Muscle layer of colon (tissue), 2 donors: ENCODE results near the gene LMF2.

Experiments used
- H3K27ac ChIP-seq: one replicate; pipeline ENCODE4 v1.7.0; 2013; ENCODE audit warnings: low read depth, mild to moderate bottlenecking, low read length, moderate library complexity
- H3K27me3 ChIP-seq, 2 donors: one replicate each; pipeline ENCODE4 v1.7.0; 2013; ENCODE audit warnings: low read length in 2 of 2, mild to moderate bottlenecking in 2 of 2; ENCODE audit not compliant: insufficient read depth in 2 of 2, control insufficient read depth in 1 of 2
- H3K36me3 ChIP-seq: one replicate; pipeline ENCODE4 v1.7.0; 2013; ENCODE audit warnings: mild to moderate bottlenecking, low read length; ENCODE audit not compliant: insufficient read depth
- H3K4me1 ChIP-seq: one replicate; pipeline ENCODE4 v1.7.0; 2013; ENCODE audit warnings: mild to moderate bottlenecking, low read length; ENCODE audit not compliant: insufficient read depth
- H3K4me3 ChIP-seq, 2 donors: one replicate each; pipeline ENCODE4 v1.7.0; 2013; ENCODE audit warnings: low read length in 2 of 2, low read depth in 1 of 2, mild to moderate bottlenecking in 1 of 2, moderate library complexity in 1 of 2
- H3K9ac ChIP-seq: one replicate; pipeline ENCODE4 v1.7.0; 2013; ENCODE audit warnings: low read length
- H3K9me3 ChIP-seq: one replicate; pipeline ENCODE4 v1.7.0; 2013; ENCODE audit warnings: mild to moderate bottlenecking, low read length
- donor health status: abdominal sarcoma.
- donor health status: Adenocarcinoma of cecum.

LMF2 gene

GRCh38 chr22:50532824-50533796, 25.6 kb upstream of the LMF2 start:
- Histone ChIP-seq H3K9ac (no peak overlapping the region), H3K36me3 (no peaks in the 10 kb centered on the region), H3K27me3 (peaks cover 21 to 81% of the 10 kb centered on the region in 2 donors), H3K27ac (no peak overlapping the region), H3K4me3 (no peak overlapping the region), H3K4me1 (peaks cover 12% of the 10 kb centered on the region), H3K9me3 (no peaks in the 10 kb centered on the region)

- Histone ChIP-seq H3K9ac (no peak overlapping the region), H3K27me3 (peaks cover 21 to 73% of the 10 kb centered on the region in 2 donors)
Measured at GRCh38 chr22:50531962-50532674, 24.6 kb upstream of the LMF2 start.

DNA sequence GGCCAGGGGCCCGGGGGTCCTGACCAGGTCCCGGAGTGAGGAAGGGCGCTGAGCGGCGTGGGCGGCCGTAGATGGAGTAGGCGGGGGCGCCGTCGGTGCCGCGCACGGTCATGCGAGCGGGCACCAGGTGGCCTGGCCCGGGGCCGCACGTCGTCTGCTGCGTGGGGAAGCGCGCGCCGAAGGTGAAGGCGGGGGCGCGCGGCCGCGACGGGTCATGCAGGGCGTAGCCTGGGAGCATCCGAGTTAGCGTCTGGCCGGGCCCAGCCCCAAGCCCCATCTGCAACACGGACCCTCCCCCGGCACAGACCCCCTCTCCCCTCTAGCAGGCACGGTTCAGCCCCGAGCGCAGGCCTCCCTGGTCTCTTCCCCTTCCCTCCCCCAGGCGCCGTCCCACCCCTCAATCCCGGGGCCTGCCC, 24.1 kb upstream of the LMF2 start:
- Histone ChIP-seq H3K4me1 (peaks cover 12% of the 10 kb centered on the region), H3K36me3 (no peaks in the 10 kb centered on the region), H3K9me3 (no peaks in the 10 kb centered on the region), H3K4me3 (peak overlapping the region; percentile 53 to 57), H3K27ac (peak overlapping the region; percentile 64), H3K9ac (no peak overlapping the region), H3K27me3 (peaks cover 21 to 70% of the 10 kb centered on the region in 2 donors)

More at GRCh38 chr22:50531962-50532674, 24.6 kb upstream of the LMF2 start:
- H3K27ac ChIP-seq, result peak overlapping the region; percentile 64
- peaks cover 12% of the 10 kb centered on the region for H3K4me1 ChIP-seq
- H3K4me3 ChIP-seq, result peak overlapping the region; percentile 53 to 57
- H3K36me3 ChIP-seq, result no peaks in the 10 kb centered on the region
- no peaks in the 10 kb centered on the region for H3K9me3 ChIP-seq

- Histone ChIP-seq H3K27me3 (peaks cover 21 to 64% of the 10 kb centered on the region in 2 donors), H3K27ac (peak overlapping the region; percentile 64), H3K9me3 (no peaks in the 10 kb centered on the region), H3K4me1 (peaks cover 12% of the 10 kb centered on the region), H3K4me3 (peak overlapping the region; percentile 53 to 57), H3K9ac (no peak overlapping the region), H3K36me3 (no peaks in the 10 kb centered on the region)
Measured at GRCh38 chr22:50530877-50531545, 23.5 kb upstream of the LMF2 start.

DNA sequence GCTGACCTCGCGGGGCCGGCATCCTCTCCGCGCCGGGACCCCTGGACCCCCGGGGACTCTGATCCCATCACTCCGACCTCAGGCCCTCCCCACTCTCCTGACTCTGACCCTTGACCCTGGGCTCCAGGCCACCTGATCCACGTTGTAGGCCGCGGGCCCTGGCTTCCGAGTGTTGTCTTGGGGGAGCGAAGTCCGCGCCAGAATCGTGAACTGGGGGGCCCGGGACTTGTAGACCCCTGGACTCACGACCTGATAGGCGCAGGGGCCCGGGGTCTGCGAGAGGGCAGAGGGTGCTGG, 23.0 kb upstream of the LMF2 start:
- Histone ChIP-seq H3K27ac (peak overlapping the region; percentile 64), H3K4me1 (peaks cover 12% of the 10 kb centered on the region), H3K9me3 (no peaks in the 10 kb centered on the region)

GRCh38 chr22:50529897-50530579, 22.5 kb upstream of the LMF2 start, which contains the start of gene TYMP:
Gene TYMP (minus strand): TSS chr22:50530012. CDS start chr22:50529709, 303 bp downstream.
- Histone ChIP-seq H3K9ac (no peak within 1 kb of the TSS), H3K9me3 (no peaks in the 10 kb centered on the region), H3K27me3 (peaks cover 21 to 59% of the 10 kb centered on the region in 2 donors), H3K4me3 (peak within 1 kb of the TSS; percentile 30 to 53), H3K36me3 (no peaks in the 10 kb centered on the region), H3K27ac (peak within 1 kb of the TSS; percentile 64), H3K4me1 (peaks cover 12% of the 10 kb centered on the region)

More for the DNA sequence above, 23.0 kb upstream of the LMF2 start:
- Histone ChIP-seq H3K4me3 (peak overlapping the region; percentile 30 to 53), H3K9ac (no peak overlapping the region), H3K27me3 (peaks cover 21 to 61% of the 10 kb centered on the region in 2 donors), H3K36me3 (no peaks in the 10 kb centered on the region)

- H3K36me3 ChIP-seq, result no peaks in the 10 kb centered on the region
- H3K4me3 ChIP-seq, result peak overlapping the region in 1 of 2 donors; percentile 30
- no peaks in the 10 kb centered on the region for H3K9me3 ChIP-seq
- no peak overlapping the region for H3K9ac ChIP-seq
- H3K4me1 ChIP-seq, result peaks cover 17% of the 10 kb centered on the region
- H3K27me3 ChIP-seq, result peaks cover 20 to 55% of the 10 kb centered on the region in 2 donors
- no peak overlapping the region for H3K27ac ChIP-seq
Measured at GRCh38 chr22:50529416-50529896, 22.0 kb upstream of the LMF2 start.

- H3K4me1 ChIP-seq, result peaks cover 23% of the 10 kb centered on the region
- H3K36me3 ChIP-seq, result peaks cover 2% of the 10 kb centered on the region
- no peaks in the 10 kb centered on the region for H3K9me3 ChIP-seq
- peaks cover 16 to 50% of the 10 kb centered on the region in 2 donors for H3K27me3 ChIP-seq
- H3K4me3 ChIP-seq, result no peak overlapping the region
- no peak overlapping the region for H3K9ac ChIP-seq
- H3K27ac ChIP-seq, result no peak overlapping the region
Measured at GRCh38 chr22:50528682-50529415, 21.3 kb upstream of the LMF2 start.

DNA sequence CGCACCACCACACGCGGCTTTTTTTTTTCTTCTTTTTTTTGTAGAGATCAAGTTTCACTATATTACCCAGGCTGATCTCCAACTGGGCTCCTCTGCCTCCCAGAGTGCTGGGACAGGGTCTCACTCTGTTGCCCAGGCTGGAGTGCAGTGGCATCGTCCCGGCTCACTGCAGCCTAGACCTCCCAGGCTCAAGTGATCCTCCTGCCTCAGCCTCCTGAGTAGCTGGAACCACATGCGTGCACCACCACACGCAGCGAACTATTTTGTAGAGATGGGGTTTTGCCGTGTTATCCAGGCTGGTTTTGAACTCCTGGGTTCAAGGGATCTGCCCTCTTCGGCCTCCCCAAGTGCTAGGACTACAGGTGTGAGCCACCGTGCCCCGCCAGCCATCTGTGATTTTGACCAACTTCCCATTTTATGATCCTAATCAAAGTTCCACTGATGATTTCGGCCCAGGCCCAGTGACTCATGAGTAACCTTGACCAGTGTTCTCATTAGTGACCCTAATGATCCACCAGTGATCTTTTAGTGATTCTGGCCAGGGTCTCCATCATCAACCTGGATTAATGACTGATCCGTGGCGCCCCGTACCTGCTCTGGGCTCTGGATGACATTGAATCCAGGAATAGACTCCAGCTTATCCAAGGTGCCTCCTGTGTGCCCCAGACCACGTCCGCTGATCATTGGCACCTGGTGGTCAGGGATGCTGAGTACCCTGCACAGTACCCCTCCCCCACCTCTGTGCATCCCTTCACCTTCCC, 20.6 kb upstream of the LMF2 start:
- no peak overlapping the region for H3K9ac ChIP-seq
- H3K36me3 ChIP-seq, result peaks cover 9% of the 10 kb centered on the region
- H3K4me3 ChIP-seq, result no peak overlapping the region
- H3K9me3 ChIP-seq, result no peaks in the 10 kb centered on the region
- H3K4me1 ChIP-seq, result peaks cover 25% of the 10 kb centered on the region
- no peak overlapping the region for H3K27ac ChIP-seq
- H3K27me3 ChIP-seq, result peaks cover 14 to 42% of the 10 kb centered on the region in 2 donors
